ENCODE measurements around the gene IQSEC2. TPM values are rescaled to one million over a fixed set of nuclear protein-coding genes. Genes with fewer than 3 reads are reported as not detected.

IQSEC2 gene
- total RNA-seq, 1 experiment from 2014 or later, result 6.3 TPM

- in situ Hi-C loops (cut with HindIII; ENCODE audit: low pct_unique_long_range_greater_than_20kb, low sequenced_read_pairs), result no loop called here
- DNase-seq (ENCODE audit: low read depth, low spot score), result no peak
These were observed 46.9 kb downstream of the IQSEC2 start for GRCh38 chrX:53234484-53234883.

- in situ Hi-C loops (cut with HindIII; ENCODE audit: low pct_unique_long_range_greater_than_20kb, low sequenced_read_pairs), result no loop called here
- no peak for DNase-seq (ENCODE audit: low read depth, low spot score)
These were observed 47.8 kb downstream of the IQSEC2 start for GRCh38 chrX:53233536-53233935.

GRCh38 chrX:53230116-53230515, 51.3 kb downstream of the IQSEC2 start:
- no peak for DNase-seq (ENCODE audit: low read depth, low spot score)
- in situ Hi-C loops (cut with HindIII; ENCODE audit: low pct_unique_long_range_greater_than_20kb, low sequenced_read_pairs), result no loop called here

GRCh38 chrX:53227224-53227765, 54.1 kb downstream of the IQSEC2 start:
- in situ Hi-C loops (cut with HindIII; ENCODE audit: low pct_unique_long_range_greater_than_20kb, low sequenced_read_pairs), result no loop called here
- no peak for DNase-seq (ENCODE audit: low read depth, low spot score)

GRCh38 chrX:53224860-53225797, 56.3 kb downstream of the IQSEC2 start, which contains the start of gene KDM5C:
Gene KDM5C, minus strand, starts transcription at chrX:53225207. Its CDS starts 318 bp downstream, at chrX:53224889.
- in situ Hi-C loops (cut with HindIII; ENCODE audit: low pct_unique_long_range_greater_than_20kb, low sequenced_read_pairs), result no loop called here
- DNase-seq (ENCODE audit: low read depth, low spot score), result peak; percentile 88

GRCh38 chrX:53223955-53224859, 57.2 kb downstream of the IQSEC2 start:
- in situ Hi-C loops (cut with HindIII; ENCODE audit: low pct_unique_long_range_greater_than_20kb, low sequenced_read_pairs), result no loop called here
- no peak for DNase-seq (ENCODE audit: low read depth, low spot score)

GRCh38 chrX:53223068-53223693, 58.2 kb downstream of the IQSEC2 start:
- DNase-seq (ENCODE audit: low read depth, low spot score), result peak; percentile 5
- in situ Hi-C loops (cut with HindIII; ENCODE audit: low pct_unique_long_range_greater_than_20kb, low sequenced_read_pairs), result no loop called here

Small RNA genes lying within 50 kb of the gene (small RNA-seq; reads per million reads assigned to genes)
- gene RF00019, result 0 reads per million in 2 experiments

Other genes starting within 250 kb of the IQSEC2 start
- not detected in 2 replicates for gene GPR173, start 232.8 kb downstream of the IQSEC2 start, total RNA-seq (2014; rRNA removed; shearing (Covaris generic))
- 4.6 and 5.4 TPM in 2 replicates for gene TSPYL2, start 199.2 kb downstream of the IQSEC2 start, total RNA-seq (2014; rRNA removed; shearing (Covaris generic))
- 7.9 and 8.5 TPM in 2 replicates for gene KANTR, start 187.4 kb downstream of the IQSEC2 start, total RNA-seq (2014; rRNA removed; shearing (Covaris generic))
- 46.7 and 61.9 TPM in 2 replicates for gene KDM5C, start 56.4 kb downstream of the IQSEC2 start, total RNA-seq (2014; rRNA removed; shearing (Covaris generic))
- gene SMC1A, start 141.1 kb upstream of the IQSEC2 start, total RNA-seq (2014; rRNA removed; shearing (Covaris generic)), result 14.0 and 19.6 TPM in 2 replicates
- 0.43 and 0.98 TPM in 2 replicates for gene RIBC1, start 141.3 kb upstream of the IQSEC2 start, total RNA-seq (2014; rRNA removed; shearing (Covaris generic))
- 140 and 165 TPM in 2 replicates for gene HSD17B10, start 152.8 kb upstream of the IQSEC2 start, total RNA-seq (2014; rRNA removed; shearing (Covaris generic))